Measurements from ENCODE around the gene TMEM42. TPM values are rescaled to one million over a fixed set of nuclear protein-coding genes. Genes with fewer than 3 reads are reported as not detected.

TMEM42 gene
- total RNA-seq, 3 donors from 2014 or later: 12.8 to 28.6 (median 20.3) TPM

DNA sequence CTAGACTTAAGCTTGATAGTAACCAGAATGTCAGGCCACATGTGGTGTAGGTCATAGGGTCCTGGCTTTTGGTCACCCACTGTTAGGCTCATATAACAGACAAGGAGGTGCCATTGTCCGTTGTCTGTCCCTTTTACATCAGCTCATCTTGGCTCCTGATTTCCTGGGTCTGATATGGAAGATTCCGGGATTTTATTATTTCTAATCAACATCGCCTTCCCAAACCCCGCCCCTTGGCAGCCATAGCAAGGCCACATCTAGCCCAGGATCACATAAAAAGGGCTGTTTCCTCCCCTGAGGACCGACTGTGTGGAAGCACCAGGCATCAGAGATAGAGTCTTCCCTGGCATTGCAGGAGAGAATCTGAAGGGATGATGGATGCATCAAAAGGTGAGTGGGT lies 12.6 kb downstream of the TMEM42 start, which contains the start of gene TGM4:
Gene TGM4, plus strand, starts transcription at position 301 of the 400 bp plus-strand sequence. Its CDS starts 71 bp downstream, at position 372.
- Histone ChIP-seq H3K27me3 (no peaks in the 10 kb centered on the region), H3K27ac (no peak within 1 kb of the TSS), H3K4me3 (no peak within 1 kb of the TSS), H3K9me3 (no peaks in the 10 kb centered on the region), H3K36me3 (no peaks in the 10 kb centered on the region), H3K4me1 (no peaks in the 10 kb centered on the region)
- intact Hi-C loops (cut with DNase I; ENCODE audit: low total_unique reads): no loop called here
- no peak for TF ChIP-seq POLR2A (IDR thresholded peaks at IDR 0.05)
- TF ChIP-seq, protein P1, sequence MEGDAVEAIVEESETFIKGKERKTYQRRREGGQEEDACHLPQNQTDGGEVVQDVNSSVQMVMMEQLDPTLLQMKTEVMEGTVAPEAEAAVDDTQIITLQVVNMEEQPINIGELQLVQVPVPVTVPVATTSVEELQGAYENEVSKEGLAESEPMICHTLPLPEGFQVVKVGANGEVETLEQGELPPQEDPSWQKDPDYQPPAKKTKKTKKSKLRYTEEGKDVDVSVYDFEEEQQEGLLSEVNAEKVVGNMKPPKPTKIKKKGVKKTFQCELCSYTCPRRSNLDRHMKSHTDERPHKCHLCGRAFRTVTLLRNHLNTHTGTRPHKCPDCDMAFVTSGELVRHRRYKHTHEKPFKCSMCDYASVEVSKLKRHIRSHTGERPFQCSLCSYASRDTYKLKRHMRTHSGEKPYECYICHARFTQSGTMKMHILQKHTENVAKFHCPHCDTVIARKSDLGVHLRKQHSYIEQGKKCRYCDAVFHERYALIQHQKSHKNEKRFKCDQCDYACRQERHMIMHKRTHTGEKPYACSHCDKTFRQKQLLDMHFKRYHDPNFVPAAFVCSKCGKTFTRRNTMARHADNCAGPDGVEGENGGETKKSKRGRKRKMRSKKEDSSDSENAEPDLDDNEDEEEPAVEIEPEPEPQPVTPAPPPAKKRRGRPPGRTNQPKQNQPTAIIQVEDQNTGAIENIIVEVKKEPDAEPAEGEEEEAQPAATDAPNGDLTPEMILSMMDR (IDR thresholded peaks at IDR 0.05): no peak
- TF ChIP-seq POLR2AphosphoS5 (IDR thresholded peaks at IDR 0.05): no peak
- DNase-seq (ENCODE audit: low spot score in 2 of 2): no peak

DNA sequence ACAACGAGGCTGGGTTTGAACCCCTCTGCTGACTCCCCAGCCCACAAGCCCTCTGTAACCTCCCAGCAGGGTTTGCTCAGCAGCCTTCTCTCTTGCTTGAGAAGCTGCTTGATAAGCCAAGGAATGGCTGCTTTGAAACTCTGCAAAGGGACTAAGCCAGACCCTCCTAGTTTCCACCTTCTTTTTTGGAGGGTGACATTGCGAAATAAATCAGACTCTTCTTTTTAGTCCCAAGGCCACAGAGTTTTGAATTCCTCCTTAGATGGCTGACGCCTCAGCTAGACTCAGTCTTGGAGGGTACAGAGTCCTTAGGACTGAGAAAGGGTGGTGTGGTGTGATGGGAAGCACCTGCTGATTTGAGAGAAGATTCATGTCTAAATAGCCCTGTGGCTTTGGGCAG lies 13.9 kb downstream of the TMEM42 start:
- Histone ChIP-seq H3K36me3 (no peaks in the 10 kb centered on the region), H3K9me3 (no peaks in the 10 kb centered on the region), H3K4me3 (no peak overlapping the region), H3K27ac (no peak overlapping the region), H3K27me3 (no peaks in the 10 kb centered on the region), H3K4me1 (no peaks in the 10 kb centered on the region)
- TF ChIP-seq, protein P1 (IDR thresholded peaks at IDR 0.05): no peak
- TF ChIP-seq POLR2AphosphoS5 (IDR thresholded peaks at IDR 0.05) (no peak), POLR2A (IDR thresholded peaks at IDR 0.05) (no peak)
- no peak for DNase-seq (ENCODE audit: low spot score in 2 of 2)
- intact Hi-C loops (cut with DNase I; ENCODE audit: low total_unique reads): no loop called here

DNA sequence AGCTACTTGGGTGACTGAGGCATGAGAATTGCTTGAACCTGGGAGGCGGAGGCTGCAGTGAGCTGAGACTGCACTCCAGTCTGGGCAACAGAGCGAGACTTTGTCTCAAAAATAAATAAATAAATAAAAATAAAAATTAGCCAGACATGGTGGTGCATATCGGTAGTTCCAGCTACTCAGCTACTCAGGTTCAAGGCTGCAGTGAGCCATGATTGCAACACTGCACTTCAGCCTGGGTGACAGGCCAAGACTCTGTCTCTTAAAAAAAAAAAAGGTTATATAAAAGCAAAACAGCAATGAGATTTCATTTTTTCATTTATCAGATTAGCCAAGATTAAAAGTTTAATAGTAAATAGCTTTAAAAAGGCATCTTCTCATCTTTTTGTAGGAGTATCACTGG lies 15.6 kb downstream of the TMEM42 start:
- no peaks in the 10 kb centered on the region for H3K27me3 ChIP-seq
- no peak overlapping the region for H3K27ac ChIP-seq
- no peaks in the 10 kb centered on the region for H3K4me1 ChIP-seq
- DNase-seq (ENCODE audit: low spot score in 2 of 2): no peak
- TF ChIP-seq POLR2A (IDR thresholded peaks at IDR 0.05): no peak
- TF ChIP-seq, protein P1 (IDR thresholded peaks at IDR 0.05): no peak
- no peak for TF ChIP-seq POLR2AphosphoS5 (IDR thresholded peaks at IDR 0.05)
- intact Hi-C loops (cut with DNase I; ENCODE audit: low total_unique reads): no loop called here
- no peak overlapping the region for H3K4me3 ChIP-seq
- H3K9me3 ChIP-seq: no peaks in the 10 kb centered on the region
- no peaks in the 10 kb centered on the region for H3K36me3 ChIP-seq

DNA sequence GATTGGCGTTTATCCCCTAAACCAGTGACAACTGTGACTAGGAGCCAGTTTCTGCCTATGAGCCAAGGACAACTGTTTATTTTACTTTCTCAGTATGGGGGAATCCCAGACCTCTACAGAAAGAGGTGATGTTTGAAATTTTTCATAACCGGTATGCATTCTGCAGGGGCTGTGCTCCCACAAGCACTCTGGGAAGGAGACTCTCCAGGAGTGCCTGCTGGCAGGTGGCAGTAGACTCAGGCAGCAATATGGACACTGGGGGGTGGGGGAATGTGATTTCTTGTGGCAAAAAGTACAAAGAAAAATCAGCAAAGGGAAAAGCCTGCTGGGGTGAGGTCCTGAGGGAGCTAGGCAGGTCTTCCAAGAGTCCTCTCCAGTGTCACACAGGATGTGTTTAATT lies 18.6 kb downstream of the TMEM42 start:
- no peak overlapping the region for H3K27ac ChIP-seq
- H3K4me3 ChIP-seq: no peak overlapping the region
- TF ChIP-seq, protein P1 (IDR thresholded peaks at IDR 0.05): no peak
- no peak for DNase-seq (ENCODE audit: low spot score in 2 of 2)
- H3K36me3 ChIP-seq: no peaks in the 10 kb centered on the region
- no peaks in the 10 kb centered on the region for H3K27me3 ChIP-seq
- no peaks in the 10 kb centered on the region for H3K4me1 ChIP-seq
- no peaks in the 10 kb centered on the region for H3K9me3 ChIP-seq
- intact Hi-C loops (cut with DNase I; ENCODE audit: low total_unique reads): no loop called here

DNA sequence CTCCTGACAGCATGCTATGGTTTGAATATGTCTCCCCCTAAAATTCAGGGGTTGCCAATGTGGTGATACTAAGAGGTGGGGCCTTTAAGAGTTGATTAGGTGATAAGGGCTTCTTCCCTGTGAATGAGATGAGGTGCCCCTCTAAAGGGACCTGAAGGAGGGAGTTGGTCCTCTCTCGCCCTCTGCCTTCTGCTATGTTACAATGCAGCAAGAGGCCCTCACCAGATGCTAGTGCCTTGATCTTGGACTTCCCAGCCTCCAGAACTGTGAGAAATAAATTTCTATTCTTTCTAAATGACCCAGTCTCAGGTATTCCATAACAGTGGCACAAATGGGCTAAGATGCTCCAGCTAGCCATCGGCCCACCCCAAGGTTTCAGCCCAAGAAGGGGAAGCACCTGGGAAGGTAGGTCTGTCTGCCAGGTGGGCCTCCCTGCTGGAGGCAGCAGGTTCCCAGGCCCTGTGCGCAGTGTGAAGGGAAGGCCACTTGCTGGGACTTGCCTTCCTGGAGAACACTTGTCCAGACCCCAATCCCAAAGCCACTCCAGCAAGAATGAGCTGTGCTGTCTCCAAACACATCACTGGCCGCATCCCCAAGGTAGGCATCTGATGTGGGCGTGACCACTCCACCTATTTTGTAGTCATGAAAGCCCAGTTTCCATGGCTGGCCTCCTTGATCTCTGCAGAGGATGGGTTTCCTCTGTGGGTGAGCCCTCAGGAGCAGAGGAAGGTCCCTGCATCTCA lies 21.7 kb downstream of the TMEM42 start:
- TF ChIP-seq POLR2AphosphoS5 (IDR thresholded peaks at IDR 0.05) (no peak), POLR2A (IDR thresholded peaks at IDR 0.05) (no peak)
- TF ChIP-seq, protein P1 (IDR thresholded peaks at IDR 0.05): no peak
- H3K27ac ChIP-seq: no peak overlapping the region
- no peaks in the 10 kb centered on the region for H3K27me3 ChIP-seq

More for the DNA sequence above, 21.7 kb downstream of the TMEM42 start:
- no peak for DNase-seq (ENCODE audit: low spot score in 2 of 2)
- no peak overlapping the region for H3K4me3 ChIP-seq
- H3K4me1 ChIP-seq: no peaks in the 10 kb centered on the region
- H3K9me3 ChIP-seq: no peaks in the 10 kb centered on the region
- H3K36me3 ChIP-seq: no peaks in the 10 kb centered on the region
- intact Hi-C loops (cut with DNase I; ENCODE audit: low total_unique reads): no loop called here

Measured in breast epithelium (tissue), 4 donors.